HG03354 (cell line): ENCODE data around the gene KCTD13.
A peak's percentile ranks its signal among the peaks of the same experiment; 100 is the strongest.
"Not testable (repeated sequence)": the region's sequence is repeated elsewhere in the genome, so short reads cannot be mapped to it uniquely, and the experiment has no call there.

Experiments
- ATAC-seq: cut with Tn5 transposase; IDR thresholded peaks from one replicate; pipeline ENCODE4 v1.9.1; 2021; ENCODE audit warnings: mild to moderate bottlenecking; ENCODE audit not compliant: unreplicated experiment, poor library complexity, severe bottlenecking

KCTD13 gene, protein sequence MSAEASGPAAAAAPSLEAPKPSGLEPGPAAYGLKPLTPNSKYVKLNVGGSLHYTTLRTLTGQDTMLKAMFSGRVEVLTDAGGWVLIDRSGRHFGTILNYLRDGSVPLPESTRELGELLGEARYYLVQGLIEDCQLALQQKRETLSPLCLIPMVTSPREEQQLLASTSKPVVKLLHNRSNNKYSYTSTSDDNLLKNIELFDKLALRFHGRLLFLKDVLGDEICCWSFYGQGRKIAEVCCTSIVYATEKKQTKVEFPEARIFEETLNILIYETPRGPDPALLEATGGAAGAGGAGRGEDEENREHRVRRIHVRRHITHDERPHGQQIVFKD

DNA sequence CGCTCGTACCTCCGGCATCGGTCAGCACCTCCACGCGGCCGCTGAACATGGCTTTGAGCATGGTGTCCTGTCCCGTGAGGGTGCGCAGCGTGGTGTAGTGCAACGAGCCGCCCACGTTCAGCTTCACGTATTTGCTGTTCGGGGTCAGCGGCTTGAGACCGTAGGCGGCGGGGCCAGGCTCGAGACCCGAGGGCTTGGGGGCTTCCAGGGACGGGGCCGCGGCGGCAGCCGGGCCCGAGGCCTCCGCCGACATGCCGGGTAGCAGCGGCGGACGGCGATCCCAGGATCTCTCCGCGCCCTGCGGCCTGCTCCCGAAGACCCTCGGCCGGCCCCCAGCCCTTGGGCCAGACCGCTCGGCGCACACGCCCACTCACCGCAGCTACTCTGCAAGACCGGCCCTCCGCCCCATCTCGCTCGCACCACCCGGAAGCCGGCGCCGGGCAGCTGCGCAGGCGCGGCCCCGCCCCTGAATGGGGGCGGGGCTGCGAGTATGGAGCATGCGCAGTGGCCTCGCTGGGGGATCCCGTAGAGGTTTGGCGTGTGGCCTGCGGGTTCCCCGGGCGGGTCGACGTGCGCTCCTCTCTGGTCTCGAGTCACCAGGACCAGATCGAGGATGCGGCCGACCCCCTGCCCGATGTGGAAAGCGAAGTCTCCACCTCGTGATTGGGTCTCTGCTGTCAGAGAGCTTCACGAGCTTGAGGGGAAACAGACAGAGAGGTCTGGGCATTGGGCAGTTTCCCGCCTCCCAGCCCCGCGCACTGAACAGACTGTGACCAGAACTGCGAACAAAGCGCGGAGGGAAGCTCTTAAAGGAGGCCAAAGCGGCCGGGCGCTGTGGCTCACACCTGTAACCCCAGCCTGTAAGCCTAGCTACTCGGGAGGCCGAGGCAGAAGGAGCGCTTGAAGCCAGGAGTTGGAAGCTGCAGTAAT lies at the start of gene KCTD13:
Gene KCTD13 (minus strand): TSS at position 446 of the 930 bp plus-strand sequence. CDS start 193 bp downstream, at position 253.
- ATAC-seq = peak; percentile 86

DNA sequence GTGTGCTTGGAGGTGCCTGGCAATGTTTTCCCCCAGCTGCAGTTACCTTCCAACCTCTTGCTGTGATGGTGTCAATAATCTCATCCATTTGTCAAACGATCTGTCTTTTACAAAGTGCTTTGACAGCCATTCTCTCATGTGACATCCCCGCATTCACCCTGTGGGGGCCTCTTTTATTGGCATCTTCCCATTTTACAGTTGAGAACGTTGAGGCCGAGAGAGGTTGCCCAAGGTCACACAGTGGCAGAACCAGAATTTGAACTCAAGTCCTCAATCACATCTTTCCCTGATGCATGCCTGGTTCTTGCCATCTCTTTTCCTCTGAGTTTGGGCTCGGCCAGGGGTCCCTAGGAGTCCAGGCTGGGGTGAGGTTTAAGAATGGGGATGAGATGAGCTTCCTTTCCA lies 49.1 kb upstream of the KCTD13 start:
- ATAC-seq = no peak

DNA sequence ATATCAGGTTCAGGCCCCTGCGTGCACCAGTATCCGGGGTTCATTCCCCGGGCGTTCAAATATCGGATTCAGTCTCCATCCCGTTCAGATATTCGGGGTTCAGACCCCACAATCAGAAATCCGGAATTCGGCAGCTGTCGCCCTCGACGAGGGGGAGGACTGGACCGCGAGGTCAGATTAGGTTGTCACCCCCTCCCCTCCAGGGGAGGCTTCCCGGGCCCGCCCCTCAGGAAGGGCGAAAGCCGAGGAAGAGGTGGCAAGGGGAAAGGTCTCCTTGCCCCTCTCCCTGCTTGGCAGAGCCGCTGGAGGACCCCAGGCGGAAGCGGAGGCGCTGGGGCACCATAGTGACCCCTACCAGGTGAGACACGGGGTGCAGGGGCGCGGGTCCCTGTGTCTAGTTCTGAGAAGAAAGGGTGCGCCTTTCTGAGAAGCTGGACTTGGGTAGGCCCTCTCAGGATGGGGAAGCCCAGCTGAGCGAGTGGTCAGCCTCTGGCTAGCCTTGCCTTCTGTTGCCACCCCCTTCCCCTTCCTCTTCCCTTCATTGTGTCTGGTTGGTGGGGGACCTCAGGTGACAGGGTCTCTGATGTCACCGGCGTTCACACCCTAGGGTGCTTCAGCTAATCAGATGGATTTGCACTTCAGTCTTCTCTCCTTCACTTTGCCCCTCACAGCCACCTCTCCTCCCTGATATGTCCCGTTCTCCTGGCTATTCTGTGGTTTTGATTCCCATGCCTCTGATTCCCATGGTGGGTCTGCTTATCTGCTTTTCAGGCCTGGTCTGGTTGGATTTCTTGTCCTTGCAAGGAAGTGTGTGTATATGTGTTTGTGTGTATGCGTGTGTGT lies 48.5 kb upstream of the KCTD13 start:
- ATAC-seq = no peak

DNA sequence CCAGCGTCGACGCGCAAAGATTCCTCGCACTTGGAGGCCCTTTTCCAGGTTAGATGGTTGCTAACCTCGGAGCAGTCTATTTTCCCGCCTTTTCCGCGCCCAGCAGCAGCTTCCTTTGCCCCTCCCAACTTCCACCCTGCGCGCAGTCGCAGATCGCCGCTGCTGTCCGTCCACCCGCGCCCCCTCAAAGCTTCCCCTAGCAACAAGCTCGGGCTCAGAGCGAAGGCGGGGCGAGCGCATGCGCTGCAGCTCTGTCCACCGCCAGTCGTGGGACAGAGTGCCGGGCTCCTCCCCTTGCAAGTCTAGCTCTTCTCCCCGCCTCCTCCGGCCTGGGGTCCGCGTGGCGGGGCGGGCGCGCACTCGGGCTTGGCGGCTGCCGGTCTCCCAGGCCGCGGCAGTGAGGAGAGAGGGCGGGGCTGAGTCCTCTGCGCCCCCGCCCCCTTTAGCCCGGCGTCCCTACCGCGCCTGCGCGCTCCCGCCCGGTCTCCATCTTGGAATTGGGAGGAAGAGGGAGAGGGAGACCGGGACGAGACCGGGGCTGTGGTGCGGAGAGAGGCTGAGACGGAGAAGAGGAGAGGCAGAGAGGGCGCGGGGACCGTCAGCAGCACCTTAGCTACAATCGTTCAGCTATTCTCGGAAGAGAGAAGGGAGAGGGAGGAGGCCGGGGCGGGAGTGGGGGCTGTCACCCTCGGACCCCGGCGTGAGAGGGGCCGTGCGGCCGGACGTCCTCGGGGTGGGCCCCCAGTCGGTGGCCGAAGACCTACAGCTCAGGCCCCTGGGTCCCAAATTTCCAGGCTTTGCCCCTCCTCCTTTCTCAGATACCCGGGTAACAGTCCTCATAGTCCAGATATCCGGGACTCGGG lies 47.6 kb upstream of the KCTD13 start, which contains the start of gene TAOK2:
Gene TAOK2 (plus strand): TSS at position 485 of the 863 bp plus-strand sequence. CDS start 3,905 bp downstream, outside the sequence.
- ATAC-seq = peak; percentile 93

DNA sequence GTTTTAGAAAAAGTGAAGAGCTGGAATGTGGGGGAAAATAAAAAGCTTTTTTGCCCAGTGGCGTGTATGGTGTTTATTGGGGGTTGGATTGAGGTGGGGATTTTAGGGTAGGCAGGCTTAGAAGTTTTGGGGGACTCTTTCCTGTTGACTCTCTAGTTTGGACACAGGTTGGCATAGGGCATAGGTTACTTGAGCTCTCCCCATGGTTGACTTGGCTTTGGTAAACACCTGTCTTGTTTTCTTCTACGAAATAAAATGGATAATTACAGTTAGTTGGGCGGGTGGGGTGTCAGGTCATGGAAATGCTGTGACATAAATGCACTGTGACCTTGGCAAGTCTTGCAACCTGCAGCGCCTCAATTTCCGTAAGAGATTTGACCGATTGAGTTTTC lies 47.0 kb upstream of the KCTD13 start:
- ATAC-seq = no peak

DNA sequence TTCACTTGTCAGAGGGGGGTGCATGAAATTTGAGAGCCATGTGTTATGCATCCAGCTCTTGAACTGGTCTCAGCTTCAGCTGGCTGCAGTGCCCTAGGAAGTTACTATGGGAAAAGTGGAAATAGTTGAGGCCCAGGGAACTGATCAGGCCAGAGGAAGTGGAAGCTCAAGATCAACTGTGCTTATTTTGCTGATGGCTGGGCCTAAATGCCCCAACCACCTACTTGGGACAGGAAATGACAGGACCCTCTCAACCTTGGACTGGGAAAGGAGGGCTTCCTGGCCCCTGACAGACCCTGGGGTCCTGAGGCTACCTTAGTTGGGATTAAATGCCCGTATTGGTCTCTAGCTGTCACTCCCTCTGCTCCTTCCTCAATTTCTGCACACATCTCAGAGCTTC lies 46.5 kb upstream of the KCTD13 start:
- no peak for ATAC-seq

DNA sequence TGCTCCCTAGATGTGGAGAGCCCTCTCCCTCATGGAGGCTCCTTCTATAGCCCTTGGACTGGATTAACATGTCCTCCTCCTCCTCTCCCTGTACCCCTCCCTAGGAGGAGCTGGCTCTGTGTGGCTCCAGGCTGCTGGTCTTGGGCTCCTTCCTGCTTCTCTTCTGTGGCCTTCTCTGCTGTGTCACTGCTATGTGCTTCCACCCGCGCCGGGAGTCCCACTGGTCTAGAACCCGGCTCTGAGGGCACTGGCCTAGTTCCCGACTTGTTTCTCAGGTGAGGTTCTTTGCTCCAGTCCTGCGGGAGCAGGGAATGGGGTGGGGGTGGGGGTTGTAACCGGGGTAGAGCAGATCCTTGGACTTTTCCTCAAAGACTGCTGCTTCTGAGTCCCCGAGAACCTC lies 45.3 kb upstream of the KCTD13 start:
- ATAC-seq = no peak

DNA sequence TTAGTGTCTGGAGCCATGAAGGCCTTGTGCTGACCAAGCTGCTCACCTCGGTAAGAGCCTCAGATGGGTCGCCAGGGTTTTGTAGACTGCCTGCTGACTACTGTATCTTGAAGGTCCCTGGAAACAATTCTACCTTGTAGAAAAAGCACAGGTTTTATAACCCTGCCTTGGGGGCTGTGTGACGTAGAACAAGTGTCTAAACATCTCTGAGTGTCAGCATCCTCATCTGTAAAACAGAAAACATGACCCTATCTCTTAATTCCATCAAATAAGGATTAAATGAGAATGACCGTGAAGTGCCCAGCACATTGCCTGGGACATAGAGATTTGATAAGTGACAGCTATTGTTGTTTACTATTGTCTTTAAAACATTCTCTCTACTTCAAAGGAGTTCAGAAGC lies 42.2 kb upstream of the KCTD13 start:
- no peak for ATAC-seq

DNA sequence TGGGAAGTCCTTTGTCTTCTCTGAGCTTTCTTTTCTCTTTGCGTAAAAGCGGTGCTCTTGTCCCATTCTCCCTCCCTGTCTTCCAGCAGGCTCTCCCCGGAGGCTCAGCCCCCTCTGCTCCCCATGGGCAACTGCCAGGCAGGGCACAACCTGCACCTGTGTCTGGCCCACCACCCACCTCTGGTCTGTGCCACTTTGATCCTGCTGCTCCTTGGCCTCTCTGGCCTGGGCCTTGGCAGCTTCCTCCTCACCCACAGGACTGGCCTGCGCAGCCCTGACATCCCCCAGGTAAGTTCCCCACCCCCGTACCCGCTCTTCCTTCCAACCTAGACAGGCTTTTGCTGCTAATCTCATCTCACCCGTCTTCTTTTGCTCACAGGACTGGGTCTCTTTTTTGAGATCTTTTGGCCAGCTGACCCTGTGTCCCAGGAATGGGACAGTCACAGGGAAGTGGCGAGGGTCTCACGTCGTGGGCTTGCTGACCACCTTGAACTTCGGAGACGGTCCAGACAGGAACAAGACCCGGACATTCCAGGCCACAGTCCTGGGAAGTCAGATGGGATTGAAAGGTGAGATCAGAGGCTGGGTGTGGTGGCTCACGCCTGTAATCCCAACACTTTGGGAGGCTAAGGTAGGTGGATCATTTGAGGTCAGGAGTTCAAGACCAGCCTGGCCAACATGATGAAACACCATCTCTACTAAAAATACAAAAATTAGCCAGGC lies 37.2 kb upstream of the KCTD13 start:
- ATAC-seq = no peak

DNA sequence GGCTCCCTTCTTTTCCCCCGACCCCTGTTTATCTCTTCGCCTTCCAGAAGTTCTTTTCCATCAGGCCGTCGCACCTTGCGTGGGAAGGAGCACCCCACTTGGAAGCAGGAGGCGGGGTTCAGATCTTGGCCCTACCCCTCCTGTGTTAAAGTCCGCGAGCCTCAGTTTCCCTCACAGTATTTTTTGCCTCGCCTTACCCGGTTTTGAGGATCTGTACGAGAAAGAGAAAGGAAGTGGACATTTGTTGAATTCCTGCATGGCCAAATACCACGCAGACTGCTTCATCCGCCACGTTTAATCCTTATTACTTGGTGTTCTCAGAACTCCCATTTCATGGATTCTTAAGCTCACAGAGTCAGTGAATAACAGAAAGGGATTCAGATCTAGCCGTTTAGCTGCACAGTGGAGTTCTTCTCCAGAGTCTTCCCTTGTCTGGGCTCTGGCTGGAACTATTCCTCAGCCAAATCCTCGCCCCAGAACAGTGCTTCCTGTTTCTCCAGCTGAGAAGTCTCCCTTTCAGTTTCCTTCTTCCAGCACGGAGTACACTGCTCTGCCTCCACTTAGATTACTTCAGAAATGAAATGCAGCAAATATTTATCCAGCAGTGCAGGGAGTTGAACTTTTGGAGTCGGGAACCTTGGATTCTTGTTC lies 36.4 kb upstream of the KCTD13 start:
- no peak for ATAC-seq

DNA sequence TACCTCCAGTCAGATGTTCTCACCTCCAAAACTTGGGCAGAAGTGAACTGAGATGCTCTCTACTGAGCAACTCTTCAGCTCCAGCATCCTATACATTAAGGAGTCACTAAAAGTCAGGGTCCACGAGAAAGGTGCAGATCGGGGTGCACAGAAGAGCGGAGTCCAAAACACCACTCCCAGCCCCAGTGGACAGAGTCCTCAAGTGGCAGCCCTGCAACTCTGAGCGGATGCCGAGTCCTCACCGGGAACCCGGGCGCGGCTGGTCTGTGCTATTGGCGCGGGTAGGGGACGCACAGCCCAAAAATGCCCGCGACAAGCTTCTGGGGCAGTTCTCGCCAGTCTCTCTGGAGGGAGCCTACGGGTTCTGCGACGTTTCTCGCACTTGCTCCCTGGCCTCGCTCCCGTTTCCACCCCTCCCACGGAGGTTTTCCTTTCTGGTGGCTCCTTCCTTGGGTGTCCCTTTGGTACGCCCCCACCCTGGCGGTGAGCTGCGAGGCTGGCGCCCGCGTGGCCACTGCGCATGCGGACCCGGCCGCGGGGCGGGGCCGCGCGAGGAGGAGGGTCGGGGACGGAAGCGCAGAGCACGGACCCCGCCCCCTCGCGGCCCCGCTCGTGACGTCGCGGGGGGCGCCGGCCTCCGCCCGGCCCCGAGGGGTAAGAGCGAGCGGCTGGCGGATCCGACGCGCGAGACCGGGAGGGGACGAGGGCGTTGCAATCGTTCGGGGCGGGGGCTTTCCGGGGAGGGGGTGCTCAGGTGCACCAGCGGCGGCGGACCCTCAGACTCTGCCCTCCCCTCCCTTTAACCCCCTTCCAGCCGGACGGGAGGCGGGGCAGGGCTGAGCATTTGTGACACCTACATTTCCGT lies 35.7 kb upstream of the KCTD13 start, which contains the start of gene TMEM219:
Gene TMEM219 (plus strand): TSS at position 601 of the 865 bp plus-strand sequence. CDS start 1,065 bp downstream, outside the sequence.
- ATAC-seq = peak; percentile 83

DNA sequence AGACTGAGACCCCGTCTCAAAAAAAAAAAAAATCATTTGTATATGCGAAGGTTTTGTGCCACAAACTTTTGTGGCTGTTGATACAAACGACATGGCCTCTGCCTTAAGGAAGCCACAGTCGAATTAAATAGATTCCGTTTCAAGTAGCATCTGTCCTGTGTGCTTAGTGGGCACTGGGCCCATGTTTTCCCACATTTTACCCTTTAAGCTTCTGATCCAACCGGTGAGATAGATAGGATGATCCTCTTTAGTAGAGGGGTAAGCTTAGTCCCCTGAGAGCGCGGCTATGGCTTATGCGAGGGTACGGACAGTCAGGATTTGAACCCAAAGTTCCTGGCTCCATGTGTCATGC lies 35.1 kb upstream of the KCTD13 start:
- no peak for ATAC-seq

DNA sequence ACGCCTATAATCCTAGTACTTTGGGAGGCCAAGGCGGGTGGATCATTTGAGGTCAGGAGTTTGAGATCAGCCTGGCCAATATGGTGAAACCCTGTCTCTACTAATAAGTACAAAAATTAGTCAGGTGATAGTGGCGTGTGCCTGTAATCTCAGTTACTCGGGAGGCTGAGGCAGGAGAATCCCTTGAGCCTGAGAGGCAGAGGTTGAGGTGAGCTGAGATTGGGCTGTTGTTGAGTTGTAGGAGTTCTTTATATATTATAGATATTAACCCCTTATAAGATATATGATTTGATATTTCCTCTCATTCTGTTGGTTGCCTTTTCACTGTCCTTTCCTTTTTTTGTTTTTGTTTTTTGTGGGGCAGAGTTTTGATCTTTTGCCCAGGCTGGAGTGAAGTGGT lies 33.8 kb upstream of the KCTD13 start:
- not testable (repeated sequence) for ATAC-seq

DNA sequence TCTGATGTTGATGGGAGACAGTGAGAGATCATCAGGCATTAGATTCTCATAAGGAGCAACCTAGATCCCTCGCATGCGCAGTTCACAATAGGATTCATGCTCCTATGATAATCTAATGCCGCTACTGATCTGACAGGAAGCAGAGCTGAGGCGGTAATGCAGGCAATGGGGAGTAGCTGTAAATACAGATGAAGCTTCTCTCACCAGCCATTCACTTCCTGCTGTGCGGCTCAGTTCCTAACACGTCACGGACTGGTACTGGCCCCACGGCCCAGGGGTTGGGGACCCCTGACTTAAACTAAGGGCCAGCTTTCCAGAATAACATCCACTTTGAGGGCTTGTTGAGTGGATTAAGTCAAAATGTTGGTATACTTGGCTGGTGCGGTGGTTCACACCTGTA lies 33.3 kb upstream of the KCTD13 start:
- no peak for ATAC-seq

DNA sequence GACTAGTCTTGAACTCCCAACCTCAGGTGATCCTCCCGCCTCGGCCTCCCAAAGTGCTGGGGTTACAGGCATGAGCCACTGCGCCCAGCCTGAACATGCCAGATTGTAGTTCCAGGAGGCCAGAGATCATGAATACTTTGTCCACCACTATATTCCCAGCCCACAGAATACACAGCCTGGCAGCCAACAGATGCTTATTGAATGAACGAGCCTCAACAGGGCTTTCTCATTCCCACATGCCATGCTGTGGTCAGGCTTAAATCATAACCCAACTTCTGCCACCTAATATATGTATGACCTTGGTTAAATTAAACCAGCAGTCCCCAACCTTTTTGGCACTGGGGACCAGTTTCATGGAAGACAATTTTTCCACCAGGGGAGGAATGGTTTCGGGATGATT lies 32.7 kb upstream of the KCTD13 start:
- ATAC-seq = no peak

DNA sequence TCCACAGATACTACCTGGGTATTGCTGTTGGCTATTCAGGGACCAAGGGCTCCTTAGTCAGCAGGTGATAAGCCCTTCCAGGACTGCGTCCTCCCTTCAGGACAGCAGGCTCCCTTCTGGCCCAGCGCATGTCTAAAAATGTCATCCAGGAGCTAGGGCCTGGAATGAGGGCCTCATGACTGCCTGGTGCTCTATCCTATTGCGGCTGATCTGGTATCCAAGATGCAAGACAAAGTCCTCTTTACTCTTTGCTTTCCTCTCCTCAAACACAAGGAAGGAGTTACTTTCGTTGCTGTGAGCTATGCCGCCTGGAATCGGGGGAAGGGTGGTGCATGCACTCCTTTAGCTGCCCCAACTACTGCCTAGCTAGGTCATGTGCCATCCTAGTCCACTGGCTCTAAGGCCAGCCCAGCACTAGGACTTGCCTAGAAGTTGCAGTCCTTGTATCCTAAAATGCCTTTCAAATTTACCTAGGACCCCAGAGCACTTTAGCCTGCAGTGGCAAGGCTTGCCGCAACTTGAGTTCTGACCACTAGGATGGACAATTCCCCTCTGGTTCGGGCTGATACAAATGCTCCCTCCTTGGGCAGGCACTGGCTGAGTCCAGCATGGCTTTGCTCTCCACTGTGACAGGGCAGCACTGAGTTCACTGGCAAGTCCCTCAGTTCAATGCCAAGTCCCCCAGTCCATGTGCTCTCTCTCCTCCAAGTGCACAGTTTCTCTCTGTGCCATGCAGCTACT lies 25.8 kb upstream of the KCTD13 start:
- no peak for ATAC-seq
